GM10266 (cell line): ENCODE data around the gene ACAA2.
A peak's percentile ranks its signal among the peaks of the same experiment; 100 is the strongest.

Experiments used
- DNase-seq: peaks from one replicate; pipeline ENCODE4 v3.0.0; 2012; ENCODE audit errors: extremely low spot score
- CTCF ChIP-seq: IDR thresholded peaks from 2 replicates; pipeline ENCODE4 v1.5.1; 2012; ENCODE audit warnings: mild to moderate bottlenecking, low read depth; ENCODE audit not compliant: control insufficient read depth, insufficient read depth; ENCODE audit errors: missing control alignments

The ACAA2 gene

GRCh38 chr18:49768051-49768391 is 45.3 kb downstream of the ACAA2 start:
- DNase-seq: no peak
- peak; percentile 34 for TF ChIP-seq CTCF

GRCh38 chr18:49767111-49768050 is 46.0 kb downstream of the ACAA2 start:
- DNase-seq: no peak

GRCh38 chr18:49766646-49767045 is 46.7 kb downstream of the ACAA2 start:
- TF ChIP-seq CTCF: no peak
- DNase-seq: no peak

More at GRCh38 chr18:49767111-49768050, 46.0 kb downstream of the ACAA2 start:
- TF ChIP-seq CTCF: no peak

- no peak for TF ChIP-seq CTCF
- no peak for DNase-seq
These were observed 49.3 kb downstream of the ACAA2 start for GRCh38 chr18:49764032-49764431.

- no peak for DNase-seq
- TF ChIP-seq CTCF: no peak
These were observed 49.7 kb downstream of the ACAA2 start for GRCh38 chr18:49763590-49763989.

GRCh38 chr18:49762191-49763077 is 50.9 kb downstream of the ACAA2 start:
- no peak for TF ChIP-seq CTCF
- DNase-seq: no peak
